AG10803 (cell line): ENCODE measurements around the gene LSM10.

Source experiments
- DNase-seq: peaks from one replicate; pipeline ENCODE4 v3.0.0; 2010; ENCODE audit warnings: low read depth
- H3K4me3 ChIP-seq: 2 replicates; pipeline ENCODE4 v1.5.1; 2011; ENCODE audit warnings: mild to moderate bottlenecking, low read length, control low read depth
- CTCF ChIP-seq: conservative IDR thresholded peaks from 2 replicates; pipeline ENCODE4 v1.5.1; 2011; ENCODE audit warnings: mild to moderate bottlenecking, low read length, control low read depth, inconsistent platforms

The LSM10 gene

GRCh38 chr1:36400514-36400824, 2.8 kb upstream of the LSM10 start:
- no peak for DNase-seq
- H3K4me3 ChIP-seq: peak overlapping the region; percentile 47

GRCh38 chr1:36398370-36398977, 766 bp upstream of the LSM10 start:
- no peak overlapping the region for H3K4me3 ChIP-seq
- no peak for TF ChIP-seq CTCF
- DNase-seq: no peak

More at GRCh38 chr1:36400514-36400824, 2.8 kb upstream of the LSM10 start:
- TF ChIP-seq CTCF: no peak

- no peak for TF ChIP-seq CTCF
Measured at GRCh38 chr1:36397083-36397377, 678 bp downstream of the LSM10 start.

GRCh38 chr1:36396359-36396758, 1.3 kb downstream of the LSM10 start:
- DNase-seq: no peak
- no peak for TF ChIP-seq CTCF
- H3K4me3 ChIP-seq: no peak overlapping the region

More at GRCh38 chr1:36397083-36397377, 678 bp downstream of the LSM10 start:
- no peak for DNase-seq
- H3K4me3 ChIP-seq: peak overlapping the region; percentile 89

- TF ChIP-seq CTCF: no peak
- DNase-seq: no peak
- no peak overlapping the region for H3K4me3 ChIP-seq
Measured at GRCh38 chr1:36393686-36394085, 4.0 kb downstream of the LSM10 start.

- H3K4me3 ChIP-seq: no peak overlapping the region
- no peak for TF ChIP-seq CTCF
- no peak for DNase-seq
Measured at GRCh38 chr1:36392836-36393235, 4.9 kb downstream of the LSM10 start.

- TF ChIP-seq CTCF: no peak
- DNase-seq: no peak
- no peak overlapping the region for H3K4me3 ChIP-seq
Measured at GRCh38 chr1:36391271-36391670, 6.4 kb downstream of the LSM10 start.
